HEK293 (cell line): Measurements from ENCODE around the gene ZNF217.

Source experiments
- CTCF ChIA-PET: fragments of 350-600 bp; formaldehyde crosslinking; extraction: SDS; loops from one replicate; lab custom pipeline; 2021; ENCODE audit warnings: antibody characterized with exemption; lab: Yijun Ruan, JAX
- POLR2A ChIA-PET: fragments of 300-600 bp; formaldehyde crosslinking; extraction: SDS; loops from one replicate; lab custom pipeline; 2020; ENCODE audit warnings: antibody characterized with exemption, inconsistent platforms; lab: Yijun Ruan, JAX
- H3K27ac ChIP-seq: fragments of 200-500 bp; sonication (Bioruptor generic); 2 replicates; pipeline ENCODE4 v1.5.1; 2014; ENCODE audit warnings: low read depth, low read length, control low read depth, inconsistent platforms; ENCODE audit errors: extremely low read depth
- H3K36me3 ChIP-seq, 2 experiments: fragments of 200-500 bp in 1 of 2; sonication (Bioruptor generic) in 1 of 2; 1 replicate in 1 of 2; 2 replicates in 1 of 2; pipeline ENCODE4 v1.5.1; 2014 to 2017; ENCODE audit warnings: inconsistent platforms in 2 of 2, low read length in 2 of 2; ENCODE audit not compliant: control insufficient read depth in 2 of 2, insufficient read depth in 1 of 2
- H3K4me1 ChIP-seq: fragments of 200-500 bp; sonication (Bioruptor generic); 2 replicates; pipeline ENCODE4 v1.5.1; 2014; ENCODE audit warnings: mild to moderate bottlenecking, low read length, inconsistent platforms; ENCODE audit not compliant: control insufficient read depth, insufficient read depth
- H3K4me3 ChIP-seq: 2 replicates; pipeline ENCODE4 v1.5.1; 2011; ENCODE audit warnings: low read depth, mild to moderate bottlenecking, control low read depth, low read length, moderate library complexity
- H3K9me3 ChIP-seq: fragments of 200-500 bp; sonication (Bioruptor generic); 2 replicates; pipeline ENCODE4 v1.5.1; 2014; ENCODE audit warnings: low read depth, low read length, inconsistent platforms; ENCODE audit not compliant: control insufficient read depth, insufficient read depth
- ELK4 ChIP-seq: IDR thresholded peaks from 2 replicates; pipeline ENCODE4 v1.6.1; 2011; ENCODE audit warnings: mild to moderate bottlenecking, low read depth, low read length, borderline replicate concordance
- INSM2 ChIP-seq: fragments of 450-650 bp; formaldehyde crosslinking; IDR thresholded peaks from 2 replicates; pipeline ENCODE4 v1.5.1; 2016; ENCODE audit warnings: missing biosample characterization, missing genetic modification characterization
- OSR2 ChIP-seq: fragments of 450-650 bp; formaldehyde crosslinking; IDR thresholded peaks from 2 replicates; pipeline ENCODE4 v1.5.1; 2016; ENCODE audit warnings: missing biosample characterization, missing genetic modification characterization
- TCF7L2 ChIP-seq: IDR thresholded peaks from 2 replicates; pipeline ENCODE4 v1.6.1; 2011; ENCODE audit warnings: low read depth, mild to moderate bottlenecking, inconsistent platforms, low read length, moderate library complexity, borderline replicate concordance
- WT1 ChIP-seq: fragments of 450-650 bp; formaldehyde crosslinking; IDR thresholded peaks from 2 replicates; pipeline ENCODE4 v1.5.1; 2016; ENCODE audit warnings: missing biosample characterization, missing genetic modification characterization
- ZBTB11 ChIP-seq: fragments of 450-650 bp; formaldehyde crosslinking; conservative IDR thresholded peaks from 2 replicates; pipeline ENCODE4 v1.5.1; 2016; ENCODE audit warnings: low read depth, missing biosample characterization, missing genetic modification characterization
- ZBTB17 ChIP-seq: fragments of 450-650 bp; formaldehyde crosslinking; IDR thresholded peaks from 2 replicates; pipeline ENCODE4 v1.5.1; 2016; ENCODE audit warnings: missing biosample characterization, missing genetic modification characterization
- ZNF184 ChIP-seq: fragments of 450-650 bp; IDR thresholded peaks from 2 replicates; pipeline ENCODE4 v1.5.1; 2018; ENCODE audit warnings: missing biosample characterization, mild to moderate bottlenecking, missing genetic modification characterization
- ZNF274 ChIP-seq, 2 experiments: fragments of 200-500 bp in 1 of 2; fragments of 450-650 bp in 1 of 2; sonication (Bioruptor generic) in 1 of 2; formaldehyde crosslinking in 1 of 2; IDR thresholded peaks; 2 replicates each; pipeline versions ENCODE4 v1.5.1 to v1.6.1; 2014 to 2016; ENCODE audit warnings: borderline replicate concordance in 1 of 2, inconsistent platforms in 1 of 2, low read length in 1 of 2, missing biosample characterization in 1 of 2, missing genetic modification characterization in 1 of 2
- ZNF341 ChIP-seq: fragments of 450-650 bp; formaldehyde crosslinking; IDR thresholded peaks from 2 replicates; pipeline ENCODE4; 2016; ENCODE audit warnings: low read depth, missing biosample characterization, missing genetic modification characterization
- ZNF350 ChIP-seq: fragments of 450-650 bp; formaldehyde crosslinking; IDR thresholded peaks from 2 replicates; pipeline ENCODE4 v1.5.0; 2017; ENCODE audit warnings: missing biosample characterization, mild to moderate bottlenecking, missing genetic modification characterization
- ZNF416 ChIP-seq: fragments of 450-650 bp; formaldehyde crosslinking; IDR thresholded peaks from 2 replicates; pipeline ENCODE4 v1.5.1; 2016; ENCODE audit warnings: missing biosample characterization, missing genetic modification characterization
- ZNF561 ChIP-seq: fragments of 450-650 bp; IDR thresholded peaks from 2 replicates; pipeline ENCODE4 v1.5.1; 2018; ENCODE audit warnings: missing biosample characterization, missing genetic modification characterization, borderline replicate concordance
- ZNF610 ChIP-seq: fragments of 450-650 bp; formaldehyde crosslinking; IDR thresholded peaks from 2 replicates; pipeline ENCODE4 v1.5.1; 2016; ENCODE audit warnings: missing biosample characterization, missing genetic modification characterization, borderline replicate concordance
- ZNF785 ChIP-seq: fragments of 450-650 bp; formaldehyde crosslinking; IDR thresholded peaks from 2 replicates; pipeline ENCODE4 v1.5.1; 2016; ENCODE audit warnings: missing biosample characterization, missing genetic modification characterization
- ZNF837 ChIP-seq: fragments of 450-650 bp; formaldehyde crosslinking; IDR thresholded peaks from 2 replicates; pipeline ENCODE4 v1.5.1; 2016; ENCODE audit warnings: missing biosample characterization, missing genetic modification characterization
- ZSCAN23 ChIP-seq: fragments of 450-650 bp; formaldehyde crosslinking; IDR thresholded peaks from 2 replicates; pipeline ENCODE4 v1.5.1; 2016; ENCODE audit warnings: missing biosample characterization, missing genetic modification characterization
- TF ChIP-seq, protein P1 (sequence below): fragments of 450-650 bp; formaldehyde crosslinking; IDR thresholded peaks from 2 replicates; pipeline ENCODE4 v1.5.1; 2016; ENCODE audit warnings: missing biosample characterization, missing genetic modification characterization
- TF ChIP-seq, protein P2 (sequence below): fragments of 450-650 bp; formaldehyde crosslinking; IDR thresholded peaks from 2 replicates; pipeline ENCODE4 v1.5.1; 2016; ENCODE audit warnings: missing biosample characterization, missing genetic modification characterization
- TF ChIP-seq, protein P3 (sequence below): fragments of 450-650 bp; formaldehyde crosslinking; IDR thresholded peaks from 2 replicates; pipeline ENCODE4 v1.5.1; 2016; ENCODE audit warnings: missing biosample characterization, missing genetic modification characterization

Gene ZNF217

DNA sequence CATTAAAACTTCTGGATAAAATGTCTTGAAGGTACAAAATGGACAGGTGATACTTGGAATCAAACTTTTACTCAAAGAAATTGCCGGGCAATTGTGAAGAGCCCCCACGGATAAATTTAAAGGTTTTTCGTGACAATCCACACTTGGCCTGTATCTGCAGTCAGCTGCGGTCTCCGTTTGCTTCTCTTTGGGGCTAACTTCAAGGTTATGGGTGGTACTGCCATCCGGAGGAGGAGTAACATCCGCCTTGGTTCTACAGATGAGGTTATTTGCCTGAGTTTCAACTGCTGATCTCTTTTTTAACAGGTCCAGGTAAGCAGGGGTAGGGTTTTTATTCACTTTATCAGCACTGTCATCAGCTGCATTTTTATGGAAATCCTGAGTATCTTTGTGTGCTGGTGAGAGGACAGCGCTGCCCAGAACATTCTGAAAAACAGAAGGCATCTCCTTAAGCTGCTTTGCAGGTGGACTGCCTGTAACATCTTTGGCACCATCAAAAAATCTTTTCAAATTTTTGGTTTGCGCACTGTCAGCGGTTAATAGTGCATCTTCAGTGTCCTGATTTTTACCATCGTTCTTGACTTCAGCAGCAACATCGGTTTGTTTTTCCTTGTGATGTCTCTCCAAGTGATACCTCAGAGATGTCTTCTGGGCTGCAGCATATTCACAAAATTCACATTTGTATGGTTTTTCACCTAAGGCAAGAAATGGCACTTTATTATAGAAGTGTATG, 16.9 kb downstream of the ZNF217 start:
- ChIA-PET CTCF (interaction anchor here (0.6 to 3.8 kb wide), 2 partner anchors 93 to 362 kb away, joined by 5 to 39 read pairs; no protein-coding TSS in a partner anchor), POLR2A (no interaction called here)
- H3K36me3 ChIP-seq = peaks cover 25 to 80% of the 10 kb centered on the region in 2 experiments; a peak in 2 of 3 replicates
- H3K4me3 ChIP-seq = no peak overlapping the region
- H3K4me1 ChIP-seq = peaks cover 7% of the 10 kb centered on the region; the same call in 1 of the 2 replicates
- TF ChIP-seq ZNF341 (tag by site-specific recombination) (no peak), ZNF184 (tag by site-specific recombination) (no peak), ZNF416 (tag by site-specific recombination) (no peak), ZBTB17 (tag by site-specific recombination) (no peak), ELK4 (no peak), ZNF274 (IDR thresholded peaks at IDR 0.05; ENCODE audit: low read length) (no peak), ZNF274 (tag by site-specific recombination; IDR thresholded peaks at IDR 0.05; ENCODE audit: borderline replicate concordance) (no peak), ZNF837 (no peak), ZSCAN23 (no peak), TCF7L2 (no peak), ZNF785 (tag by site-specific recombination) (no peak), WT1 (tag by site-specific recombination) (no peak), ZNF350 (tag by site-specific recombination) (no peak), ZNF610 (tag by site-specific recombination) (no peak), ZBTB11 (no peak), OSR2 (tag by site-specific recombination) (no peak), INSM2 (tag by site-specific recombination) (no peak), ZNF561 (tag by site-specific recombination) (no peak)
- TF ChIP-seq, protein P1, sequence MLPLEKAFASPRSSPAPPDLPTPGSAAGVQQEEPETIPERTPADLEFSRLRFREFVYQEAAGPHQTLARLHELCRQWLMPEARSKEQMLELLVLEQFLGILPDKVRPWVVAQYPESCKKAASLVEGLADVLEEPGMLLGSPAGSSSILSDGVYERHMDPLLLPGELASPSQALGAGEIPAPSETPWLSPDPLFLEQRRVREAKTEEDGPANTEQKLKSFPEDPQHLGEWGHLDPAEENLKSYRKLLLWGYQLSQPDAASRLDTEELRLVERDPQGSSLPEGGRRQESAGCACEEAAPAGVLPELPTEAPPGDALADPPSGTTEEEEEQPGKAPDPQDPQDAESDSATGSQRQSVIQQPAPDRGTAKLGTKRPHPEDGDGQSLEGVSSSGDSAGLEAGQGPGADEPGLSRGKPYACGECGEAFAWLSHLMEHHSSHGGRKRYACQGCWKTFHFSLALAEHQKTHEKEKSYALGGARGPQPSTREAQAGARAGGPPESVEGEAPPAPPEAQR = no peak
- TF ChIP-seq, protein P2, sequence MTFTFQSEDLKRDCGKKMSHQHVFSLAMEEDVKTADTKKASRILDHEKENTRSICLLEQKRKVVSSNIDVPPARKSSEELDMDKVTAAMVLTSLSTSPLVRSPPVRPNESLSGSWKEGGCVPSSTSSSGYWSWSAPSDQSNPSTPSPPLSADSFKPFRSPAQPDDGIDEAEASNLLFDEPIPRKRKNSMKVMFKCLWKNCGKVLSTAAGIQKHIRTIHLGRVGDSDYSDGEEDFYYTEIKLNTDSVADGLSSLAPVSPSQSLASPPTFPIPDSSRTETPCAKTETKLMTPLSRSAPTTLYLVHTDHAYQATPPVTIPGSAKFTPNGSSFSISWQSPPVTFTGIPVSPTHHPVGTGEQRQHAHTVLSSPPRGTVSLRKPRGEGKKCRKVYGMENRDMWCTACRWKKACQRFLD = no peak
- TF ChIP-seq, protein P3, sequence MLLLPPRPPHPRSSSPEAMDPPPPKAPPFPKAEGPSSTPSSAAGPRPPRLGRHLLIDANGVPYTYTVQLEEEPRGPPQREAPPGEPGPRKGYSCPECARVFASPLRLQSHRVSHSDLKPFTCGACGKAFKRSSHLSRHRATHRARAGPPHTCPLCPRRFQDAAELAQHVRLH = no peak
- H3K9me3 ChIP-seq = no peaks in the 10 kb centered on the region
- H3K27ac ChIP-seq = no peak overlapping the region
